Measurements from ENCODE around the gene TMEM151B.

DNA sequence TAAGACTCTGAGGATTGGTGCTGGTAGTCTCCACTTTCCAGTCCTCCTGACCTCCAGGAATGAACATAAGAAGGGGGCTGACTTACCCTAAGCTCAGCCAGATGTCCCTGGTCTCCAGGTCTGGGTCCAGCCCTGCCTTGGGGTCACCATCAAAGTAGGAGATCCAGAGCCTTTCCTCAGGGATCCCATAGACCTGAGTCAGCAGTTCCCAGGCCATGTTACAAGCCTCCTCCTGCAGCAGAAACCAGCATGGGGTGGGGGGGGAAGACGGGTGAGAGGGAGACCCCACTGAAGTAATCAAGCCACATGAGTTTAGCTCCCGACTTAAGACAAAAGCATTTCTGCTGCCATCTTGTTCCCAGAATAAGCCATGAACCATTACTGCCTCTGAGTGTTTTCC lies 41.1 kb downstream of the TMEM151B start:
- no peak for TF ChIP-seq NFYB (CRISPR knock-in tag; IDR thresholded peaks at IDR 0.05)
- no peak for TF ChIP-seq FOSL1 (CRISPR knock-in tag; IDR thresholded peaks at IDR 0.05; ENCODE audit: borderline replicate concordance)
- no peak for TF ChIP-seq MBD4 (IDR thresholded peaks at IDR 0.05; ENCODE audit: borderline replicate concordance, low read length)
- TF ChIP-seq POGZ (CRISPR knock-in tag; IDR thresholded peaks at IDR 0.05), result no peak
- no peak for TF ChIP-seq KMT2A (CRISPR knock-in tag; IDR thresholded peaks at IDR 0.05)
- TF ChIP-seq ZNF547 (CRISPR knock-in tag; IDR thresholded peaks at IDR 0.05), result no peak

All from HepG2 (cell line).